ENCODE results near the gene GGA2.
"Not testable (repeated sequence)": the region's sequence is repeated elsewhere in the genome, so short reads cannot be mapped to it uniquely, and the experiment has no call there.

The GGA2 gene

GRCh38 chr16:23510164-23510914 lies at the start of gene GGA2:
GGA2 (minus strand) TSS chr16:23510494; CDS start chr16:23510411, 83 bp downstream.
- DNase-seq = peak; percentile 77

- DNase-seq = no peak
Observed at GRCh38 chr16:23557779-23558702, 47.7 kb upstream of the GGA2 start.

GRCh38 chr16:23556881-23557778 lies 46.8 kb upstream of the GGA2 start, which contains the start of the genes EARS2 and UBFD1:
EARS2 (minus strand) TSS chr16:23557350; CDS start chr16:23557343, 7 bp downstream.
UBFD1 (plus strand) TSS chr16:23557727; CDS start chr16:23557743, 16 bp downstream.
- DNase-seq = peak; percentile 97

GRCh38 chr16:23554536-23554935 lies 44.2 kb upstream of the GGA2 start:
- no peak for DNase-seq

- no peak for DNase-seq
Observed at GRCh38 chr16:23552161-23552560, 41.9 kb upstream of the GGA2 start.

- no peak for DNase-seq
Observed at GRCh38 chr16:23549938-23550337, 39.6 kb upstream of the GGA2 start.

GRCh38 chr16:23544436-23544835 lies 34.1 kb upstream of the GGA2 start:
- no peak for DNase-seq

GRCh38 chr16:23540817-23541178 lies 30.5 kb upstream of the GGA2 start:
- not testable (repeated sequence) for DNase-seq

GRCh38 chr16:23539984-23540816 lies 29.9 kb upstream of the GGA2 start:
- no peak for DNase-seq

- DNase-seq = no peak
Observed at GRCh38 chr16:23538919-23539278, 28.6 kb upstream of the GGA2 start.

GRCh38 chr16:23537390-23537789 lies 27.1 kb upstream of the GGA2 start:
- no peak for DNase-seq

GRCh38 chr16:23535901-23536300 lies 25.6 kb upstream of the GGA2 start:
- no peak for DNase-seq

GRCh38 chr16:23534868-23535860 lies 24.9 kb upstream of the GGA2 start:
- no peak for DNase-seq

- no peak for DNase-seq
Observed at GRCh38 chr16:23532448-23532847, 22.2 kb upstream of the GGA2 start.

GRCh38 chr16:23530062-23530461 lies 19.8 kb upstream of the GGA2 start:
- no peak for DNase-seq

- DNase-seq = no peak
Observed at GRCh38 chr16:23528644-23529310, 18.5 kb upstream of the GGA2 start.

- no peak for DNase-seq
Observed at GRCh38 chr16:23527961-23528643, 17.8 kb upstream of the GGA2 start.

GRCh38 chr16:23524886-23525285 lies 14.6 kb upstream of the GGA2 start:
- no peak for DNase-seq

- no peak for DNase-seq
Observed at GRCh38 chr16:23523876-23524385, 13.6 kb upstream of the GGA2 start.

Data from stimulated activated CD4-positive, alpha-beta T cell treated with anti-CD3 and anti-CD28 coated beads, Interleukin-12 subunit alpha, Interleukin-12 subunit beta, amount 100 ng/mL, for 4 hours (primary cell).